HepG2 (cell line): ENCODE data around the gene TLCD3A. TPM values are rescaled to one million over a fixed set of nuclear protein-coding genes. Genes with fewer than 3 reads are reported as not detected.

Experiments used
- CHD4 ChIP-seq: fragments of 200-600 bp; sonication (generic); IDR thresholded peaks from 2 replicates; pipeline ENCODE4 v1.7.0; 2017; ENCODE audit warnings: mild to moderate bottlenecking, low read length, borderline replicate concordance
- ERF ChIP-seq: IDR thresholded peaks from 2 replicates; pipeline ENCODE4 v1.6.1; 2018; ENCODE audit warnings: missing biosample characterization, missing genetic modification reagents
- GATA4 ChIP-seq: sonication (generic); IDR thresholded peaks from 2 replicates; pipeline ENCODE4 v1.6.1; 2016; ENCODE audit warnings: antibody characterized with exemption, low read depth, borderline replicate concordance
- HDAC1 ChIP-seq: sonication (generic); formaldehyde crosslinking; IDR thresholded peaks from 2 replicates; pipeline ENCODE4 v1.5.1; 2020; ENCODE audit warnings: mild to moderate bottlenecking, missing genetic modification reagents
- HNRNPL ChIP-seq: fragments of 200-400 bp; formaldehyde crosslinking; IDR thresholded peaks from 2 replicates; pipeline ENCODE4 v1.6.1; 2017; ENCODE audit warnings: mild to moderate bottlenecking, low read depth, low read length
- JUN ChIP-seq: sonication (generic); formaldehyde crosslinking; IDR thresholded peaks from 2 replicates; pipeline ENCODE4 v1.4.0; 2020; ENCODE audit warnings: mild to moderate bottlenecking, missing genetic modification reagents
- KAT2B ChIP-seq: fragments of 150-350 bp; IDR thresholded peaks from 2 replicates; pipeline ENCODE4 v1.6.1; 2014; ENCODE audit warnings: low read depth, low read length, borderline replicate concordance
- KMT2A ChIP-seq: sonication (generic); formaldehyde crosslinking; IDR thresholded peaks from 2 replicates; pipeline ENCODE4 v1.4.0; 2020; ENCODE audit warnings: missing genetic modification reagents
- LCORL ChIP-seq, 2 experiments: fragments of 450-650 bp in 1 of 2; sonication (generic) in 1 of 2; formaldehyde crosslinking in 1 of 2; IDR thresholded peaks; 2 replicates each; pipeline versions ENCODE4 v1.5.0 to v1.6.1; 2017 to 2020; ENCODE audit warnings: antibody characterized with exemption in 1 of 2, missing genetic modification reagents in 1 of 2
- PHF20 ChIP-seq: sonication (generic); formaldehyde crosslinking; IDR thresholded peaks from 2 replicates; pipeline ENCODE4 v1.5.0; 2020; ENCODE audit warnings: mild to moderate bottlenecking, missing genetic modification reagents
- PHF8 ChIP-seq: sonication (generic); formaldehyde crosslinking; IDR thresholded peaks from 2 replicates; pipeline ENCODE4 v1.5.0; 2020; ENCODE audit warnings: missing genetic modification reagents
- SP4 ChIP-seq: sonication (generic); formaldehyde crosslinking; IDR thresholded peaks from 2 replicates; pipeline ENCODE4 v1.8.1; 2023; ENCODE audit warnings: mild to moderate bottlenecking, missing genetic modification reagents
- TAF1 ChIP-seq: sonication (generic); formaldehyde crosslinking; IDR thresholded peaks from 2 replicates; pipeline ENCODE4 v1.4.0; 2020; ENCODE audit warnings: missing genetic modification reagents
- TBX2 ChIP-seq: sonication (generic); formaldehyde crosslinking; IDR thresholded peaks from 2 replicates; pipeline ENCODE4 v1.5.0; 2020; ENCODE audit warnings: missing genetic modification reagents, mild to moderate bottlenecking, borderline replicate concordance
- ZC3H13 ChIP-seq: sonication (generic); formaldehyde crosslinking; IDR thresholded peaks from 2 replicates; pipeline ENCODE4 v1.8.1; 2023; ENCODE audit warnings: mild to moderate bottlenecking, missing genetic modification reagents, moderate library complexity
- ZNF251 ChIP-seq: sonication (generic); formaldehyde crosslinking; IDR thresholded peaks from 2 replicates; pipeline ENCODE4 v1.9.0; 2021; ENCODE audit warnings: mild to moderate bottlenecking, missing genetic modification reagents
- ZNF3 ChIP-seq: IDR thresholded peaks from 2 replicates; pipeline ENCODE4 v1.7.0; 2017; ENCODE audit warnings: inconsistent platforms
- ZNF607 ChIP-seq: sonication (generic); formaldehyde crosslinking; IDR thresholded peaks from 2 replicates; pipeline ENCODE4 v1.5.1; 2020; ENCODE audit warnings: missing genetic modification reagents, mild to moderate bottlenecking, borderline replicate concordance
- polyA plus RNA-seq, 8 experiments: library from polyadenylated mRNA; depleted of rRNA in 3 of 8; stranded (reverse) in 7 of 8; unstranded in 1 of 8; fragments of >200 nt; fragmentation: Illumina TruSeq in 4 of 8; extraction: Trizol in 4 of 8; gene quantifications; 2 replicates each; pipeline versions ENCODE4 v1.2.1 to v1.2.3, GENCODE V29; 2011 to 2016; ENCODE audit warnings: low read depth in 4 of 8, missing spikeins in 1 of 8, mixed read lengths in 1 of 8; ENCODE audit not compliant: insufficient read depth in 1 of 8
- total RNA-seq, 5 experiments: library from RNA; depleted of rRNA; stranded (reverse); fragments of >200 nt; fragmentation: Illumina TruSeq; extraction: Trizol; gene quantifications; 2 replicates each; pipeline ENCODE4 v1.2.3, GENCODE V29; 2016; ENCODE audit warnings: low read depth in 1 of 5
- TF ChIP-seq, protein P1 (sequence below): IDR thresholded peaks from 2 replicates; pipeline ENCODE4 v1.6.1; 2018; ENCODE audit warnings: missing genetic modification reagents, mild to moderate bottlenecking, missing compliant biosample characterization
- TF ChIP-seq, protein P2 (sequence below): sonication (generic); IDR thresholded peaks from 2 replicates; pipeline ENCODE4 v1.6.1; 2016; ENCODE audit warnings: low read depth, borderline replicate concordance
- TF ChIP-seq, protein P3 (sequence below), 2 experiments: sonication (generic) in 1 of 2; formaldehyde crosslinking in 1 of 2; IDR thresholded peaks; 2 replicates each; pipeline versions ENCODE4 v1.4.0 to v1.6.1; 2018 to 2020; ENCODE audit warnings: missing genetic modification reagents in 2 of 2, borderline replicate concordance in 1 of 2, low read depth in 1 of 2, mild to moderate bottlenecking in 1 of 2, missing biosample characterization in 1 of 2
- TF ChIP-seq, protein P4 (sequence below): sonication (generic); formaldehyde crosslinking; IDR thresholded peaks from 2 replicates; pipeline ENCODE4 v1.4.0; 2020; ENCODE audit warnings: missing genetic modification reagents

TLCD3A gene
- total and polyA plus RNA-seq, 2 of the 13 experiments (the other 11 are each of a cell fraction or from before 2014, with no cell fraction given) = 25.2 to 46.6 TPM

DNA sequence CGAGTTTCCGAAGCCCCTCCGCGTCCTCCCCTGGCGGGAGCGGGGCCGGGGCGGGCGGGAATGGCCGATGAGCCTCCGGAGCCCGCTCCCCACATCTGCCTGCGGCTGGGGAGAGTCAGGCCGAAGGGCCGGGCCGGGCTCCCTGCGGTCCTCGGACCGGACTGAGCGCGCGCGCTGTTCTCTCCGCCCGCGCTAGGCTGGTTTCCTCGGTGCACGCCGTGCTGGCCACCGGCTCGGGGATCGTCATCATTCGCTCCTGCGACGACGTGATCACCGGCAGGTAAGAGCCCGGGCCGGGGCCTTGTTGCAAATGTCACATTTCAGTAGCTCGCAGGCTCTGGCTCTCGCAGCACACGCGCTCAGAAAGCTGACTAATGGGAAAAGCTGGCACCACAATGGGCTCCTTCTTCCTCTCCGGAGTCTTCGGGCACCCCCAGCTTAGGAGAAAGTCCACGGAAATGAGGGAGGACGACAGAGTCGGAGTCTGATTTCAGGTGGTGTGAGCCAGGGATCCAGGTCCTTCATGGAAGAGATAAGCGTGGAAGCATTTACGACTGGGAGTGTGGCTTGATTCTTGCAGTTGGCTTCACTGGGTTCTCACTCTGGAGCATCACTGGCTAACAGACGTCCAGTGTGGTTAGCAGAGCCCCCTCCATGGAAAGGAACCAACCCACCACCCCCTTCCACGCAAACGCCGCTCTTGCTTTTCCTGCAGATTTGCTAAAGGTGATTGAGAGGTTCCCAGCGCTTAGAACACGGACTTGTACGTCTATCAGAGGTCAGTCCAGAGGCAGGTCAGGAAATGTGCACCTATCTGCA is 715 bp downstream of the TLCD3A start (continued):
- TF ChIP-seq TBX2 (CRISPR knock-in tag) (no peak; the same call in 1 of the 2 replicates), GATA4 (no peak), ZNF3 (CRISPR knock-in tag) (no peak), HDAC1 (0 out of 2 replicates have a peak, but pooled peaks have one; percentile 28), PHF8 (CRISPR knock-in tag) (peak; percentile 57; the same call in 1 of the 2 replicates), LCORL (IDR thresholded peaks at IDR 0.05) (no peak), LCORL (CRISPR knock-in tag; IDR thresholded peaks at IDR 0.05) (no peak), ZNF251 (no peak), ZC3H13 (0 out of 2 replicates have a peak, but pooled peaks have one; percentile 33), ERF (CRISPR knock-in tag) (peak; percentile 23; the same call in 1 of the 2 replicates), SP4 (no peak), TAF1 (CRISPR knock-in tag) (peak; percentile 43; the same call in 1 of the 2 replicates), KMT2A (CRISPR knock-in tag) (peak; percentile 50; the same call in 1 of the 2 replicates), HNRNPL (no peak), JUN (CRISPR knock-in tag) (no peak), CHD4 (no peak), KAT2B (no peak), ZNF607 (CRISPR knock-in tag) (no peak), PHF20 (CRISPR knock-in tag) (0 out of 2 replicates have a peak, but pooled peaks have one; percentile 17)
- TF ChIP-seq, protein P1, sequence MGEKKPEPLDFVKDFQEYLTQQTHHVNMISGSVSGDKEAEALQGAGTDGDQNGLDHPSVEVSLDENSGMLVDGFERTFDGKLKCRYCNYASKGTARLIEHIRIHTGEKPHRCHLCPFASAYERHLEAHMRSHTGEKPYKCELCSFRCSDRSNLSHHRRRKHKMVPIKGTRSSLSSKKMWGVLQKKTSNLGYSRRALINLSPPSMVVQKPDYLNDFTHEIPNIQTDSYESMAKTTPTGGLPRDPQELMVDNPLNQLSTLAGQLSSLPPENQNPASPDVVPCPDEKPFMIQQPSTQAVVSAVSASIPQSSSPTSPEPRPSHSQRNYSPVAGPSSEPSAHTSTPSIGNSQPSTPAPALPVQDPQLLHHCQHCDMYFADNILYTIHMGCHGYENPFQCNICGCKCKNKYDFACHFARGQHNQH = 0 out of 2 replicates have a peak, but pooled peaks have one; percentile 32
- TF ChIP-seq, protein P2, sequence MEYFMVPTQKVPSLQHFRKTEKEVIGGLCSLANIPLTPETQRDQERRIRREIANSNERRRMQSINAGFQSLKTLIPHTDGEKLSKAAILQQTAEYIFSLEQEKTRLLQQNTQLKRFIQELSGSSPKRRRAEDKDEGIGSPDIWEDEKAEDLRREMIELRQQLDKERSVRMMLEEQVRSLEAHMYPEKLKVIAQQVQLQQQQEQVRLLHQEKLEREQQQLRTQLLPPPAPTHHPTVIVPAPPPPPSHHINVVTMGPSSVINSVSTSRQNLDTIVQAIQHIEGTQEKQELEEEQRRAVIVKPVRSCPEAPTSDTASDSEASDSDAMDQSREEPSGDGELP = no peak
- TF ChIP-seq, protein P3, sequence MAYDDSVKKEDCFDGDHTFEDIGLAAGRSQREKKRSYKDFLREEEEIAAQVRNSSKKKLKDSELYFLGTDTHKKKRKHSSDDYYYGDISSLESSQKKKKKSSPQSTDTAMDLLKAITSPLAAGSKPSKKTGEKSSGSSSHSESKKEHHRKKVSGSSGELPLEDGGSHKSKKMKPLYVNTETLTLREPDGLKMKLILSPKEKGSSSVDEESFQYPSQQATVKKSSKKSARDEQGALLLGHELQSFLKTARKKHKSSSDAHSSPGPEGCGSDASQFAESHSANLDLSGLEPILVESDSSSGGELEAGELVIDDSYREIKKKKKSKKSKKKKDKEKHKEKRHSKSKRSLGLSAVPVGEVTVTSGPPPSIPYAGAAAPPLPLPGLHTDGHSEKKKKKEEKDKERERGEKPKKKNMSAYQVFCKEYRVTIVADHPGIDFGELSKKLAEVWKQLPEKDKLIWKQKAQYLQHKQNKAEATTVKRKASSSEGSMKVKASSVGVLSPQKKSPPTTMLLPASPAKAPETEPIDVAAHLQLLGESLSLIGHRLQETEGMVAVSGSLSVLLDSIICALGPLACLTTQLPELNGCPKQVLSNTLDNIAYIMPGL (CRISPR knock-in tag; IDR thresholded peaks at IDR 0.05; ENCODE audit: borderline replicate concordance in 1 of 2, low read depth in 1 of 2) = peak in 1 of 2 experiments; percentile 47; a peak in 1 of 4 replicates
- TF ChIP-seq, protein P4, sequence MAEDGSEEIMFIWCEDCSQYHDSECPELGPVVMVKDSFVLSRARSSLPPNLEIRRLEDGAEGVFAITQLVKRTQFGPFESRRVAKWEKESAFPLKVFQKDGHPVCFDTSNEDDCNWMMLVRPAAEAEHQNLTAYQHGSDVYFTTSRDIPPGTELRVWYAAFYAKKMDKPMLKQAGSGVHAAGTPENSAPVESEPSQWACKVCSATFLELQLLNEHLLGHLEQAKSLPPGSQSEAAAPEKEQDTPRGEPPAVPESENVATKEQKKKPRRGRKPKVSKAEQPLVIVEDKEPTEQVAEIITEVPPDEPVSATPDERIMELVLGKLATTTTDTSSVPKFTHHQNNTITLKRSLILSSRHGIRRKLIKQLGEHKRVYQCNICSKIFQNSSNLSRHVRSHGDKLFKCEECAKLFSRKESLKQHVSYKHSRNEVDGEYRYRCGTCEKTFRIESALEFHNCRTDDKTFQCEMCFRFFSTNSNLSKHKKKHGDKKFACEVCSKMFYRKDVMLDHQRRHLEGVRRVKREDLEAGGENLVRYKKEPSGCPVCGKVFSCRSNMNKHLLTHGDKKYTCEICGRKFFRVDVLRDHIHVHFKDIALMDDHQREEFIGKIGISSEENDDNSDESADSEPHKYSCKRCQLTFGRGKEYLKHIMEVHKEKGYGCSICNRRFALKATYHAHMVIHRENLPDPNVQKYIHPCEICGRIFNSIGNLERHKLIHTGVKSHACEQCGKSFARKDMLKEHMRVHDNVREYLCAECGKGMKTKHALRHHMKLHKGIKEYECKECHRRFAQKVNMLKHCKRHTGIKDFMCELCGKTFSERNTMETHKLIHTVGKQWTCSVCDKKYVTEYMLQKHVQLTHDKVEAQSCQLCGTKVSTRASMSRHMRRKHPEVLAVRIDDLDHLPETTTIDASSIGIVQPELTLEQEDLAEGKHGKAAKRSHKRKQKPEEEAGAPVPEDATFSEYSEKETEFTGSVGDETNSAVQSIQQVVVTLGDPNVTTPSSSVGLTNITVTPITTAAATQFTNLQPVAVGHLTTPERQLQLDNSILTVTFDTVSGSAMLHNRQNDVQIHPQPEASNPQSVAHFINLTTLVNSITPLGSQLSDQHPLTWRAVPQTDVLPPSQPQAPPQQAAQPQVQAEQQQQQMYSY (CRISPR knock-in tag) = 0 out of 2 replicates have a peak, but pooled peaks have one; percentile 16
